Activated CD8-positive, alpha-beta memory T cell treated with anti-CD3 and anti-CD28 coated beads, Interleukin-2, amount 10 ng/mL, durations not matched to agents 7 days and 5 days (primary cell): ENCODE results near the gene CYP19A1. TPM values are rescaled to one million over a fixed set of nuclear protein-coding genes. Genes with fewer than 3 reads are reported as not detected.
A peak's percentile ranks its signal among the peaks of the same experiment; 100 is the strongest.

Experiments
- ATAC-seq: fragments of 150-1000 bp; cut with Tn5 transposase; one replicate; pipeline ENCODE4 v1.10.0; 2021; ENCODE audit warnings: moderate library complexity
- CTCF ChIA-PET: fragments of 350-600 bp; sonication (Branson Sonifier 250); formaldehyde crosslinking; loops from one replicate; lab custom pipeline; 2021; ENCODE audit warnings: antibody characterized with exemption; lab: Charles Lee
- DNase-seq: peaks from one replicate; pipeline ENCODE4 v3.0.0-alpha.2; 2020
- H3K27ac Mint-ChIP-seq: one replicate; pipeline ENCODE4 v1.8.0; 2021; ENCODE audit warnings: mild to moderate bottlenecking, mixed read lengths
- H3K27me3 Mint-ChIP-seq: one replicate; pipeline ENCODE4 v1.8.0; 2021; ENCODE audit warnings: mixed read lengths
- H3K36me3 Mint-ChIP-seq: one replicate; pipeline ENCODE4 v1.8.0; 2021; ENCODE audit warnings: mild to moderate bottlenecking, mixed read lengths
- H3K4me1 Mint-ChIP-seq: one replicate; pipeline ENCODE4 v1.8.0; 2021; ENCODE audit warnings: mixed read lengths
- H3K4me3 Mint-ChIP-seq: one replicate; pipeline ENCODE4 v1.8.0; 2021; ENCODE audit warnings: mild to moderate bottlenecking, moderate library complexity, mixed read lengths
- H3K9me3 Mint-ChIP-seq: one replicate; pipeline ENCODE4 v1.8.0; 2022; ENCODE audit warnings: low read depth, mixed read lengths
- total RNA-seq, 2 experiments: library from RNA; stranded (reverse); gene quantifications; one replicate each; pipeline ENCODE4 v1.2.3, GENCODE V29; 2021

The CYP19A1 gene
- total RNA-seq, 2 experiments from 2014 or later, result 1.0 TPM; not detected in 1

- no peaks in the 10 kb centered on the region for H3K36me3 Mint-ChIP-seq
- DNase-seq (no peak), ATAC-seq (no peak)
- no peak overlapping the region for H3K27ac Mint-ChIP-seq
- no peaks in the 10 kb centered on the region for H3K9me3 Mint-ChIP-seq
- CTCF ChIA-PET, result no interaction called here
- H3K27me3 Mint-ChIP-seq, result peaks cover 31% of the 10 kb centered on the region
- H3K4me1 Mint-ChIP-seq, result peaks cover 15% of the 10 kb centered on the region
- no peak overlapping the region for H3K4me3 Mint-ChIP-seq
These were observed 92.8 kb downstream of the CYP19A1 start for GRCh38 chr15:51245628-51246027.

- Mint-ChIP-seq H3K36me3 (no peaks in the 10 kb centered on the region), H3K9me3 (no peaks in the 10 kb centered on the region), H3K27ac (peak overlapping the region; percentile 27), H3K4me1 (peaks cover 23% of the 10 kb centered on the region), H3K4me3 (no peak overlapping the region), H3K27me3 (peaks cover 33% of the 10 kb centered on the region)
- DNase-seq (no peak), ATAC-seq (no peak)
- CTCF ChIA-PET, result interaction anchor here (0.6 to 1.3 kb wide), 2 partner anchors 14 to 81 kb away, joined by 3 read pairs; no protein-coding TSS in a partner anchor
These were observed 94.0 kb downstream of the CYP19A1 start for GRCh38 chr15:51244423-51244869.

- peak; percentile 75 for ATAC-seq
- CTCF ChIA-PET, result interaction anchor here (0.6 to 1.3 kb wide), 3 partner anchors 13 to 81 kb away, joined by 3 read pairs; no protein-coding TSS in a partner anchor
- H3K27ac Mint-ChIP-seq, result no peak overlapping the region
- H3K4me3 Mint-ChIP-seq, result no peak overlapping the region
- H3K4me1 Mint-ChIP-seq, result peaks cover 24% of the 10 kb centered on the region
- no peaks in the 10 kb centered on the region for H3K9me3 Mint-ChIP-seq
- peaks cover 34% of the 10 kb centered on the region for H3K27me3 Mint-ChIP-seq
- DNase-seq, result no peak
- H3K36me3 Mint-ChIP-seq, result no peaks in the 10 kb centered on the region
These were observed 94.6 kb downstream of the CYP19A1 start for GRCh38 chr15:51243774-51244173.

- no peaks in the 10 kb centered on the region for H3K36me3 Mint-ChIP-seq
- DNase-seq, result no peak
- peaks cover 48% of the 10 kb centered on the region for H3K27me3 Mint-ChIP-seq
- CTCF ChIA-PET, result no interaction called here
- no peak overlapping the region for H3K4me3 Mint-ChIP-seq
- peaks cover 24% of the 10 kb centered on the region for H3K4me1 Mint-ChIP-seq
- H3K9me3 Mint-ChIP-seq, result no peaks in the 10 kb centered on the region
- peak overlapping the region; percentile 33 for H3K27ac Mint-ChIP-seq
- ATAC-seq, result peak; percentile 27
These were observed 98.3 kb downstream of the CYP19A1 start for GRCh38 chr15:51240066-51240465.

- H3K27me3 Mint-ChIP-seq, result peaks cover 62% of the 10 kb centered on the region
- no peaks in the 10 kb centered on the region for H3K36me3 Mint-ChIP-seq
- peaks cover 11% of the 10 kb centered on the region for H3K4me1 Mint-ChIP-seq
- no peak overlapping the region for H3K27ac Mint-ChIP-seq
- CTCF ChIA-PET, result interaction anchor here (0.7 to 0.9 kb wide), 2 partner anchors 10 to 21 kb away, joined by 3 read pairs; no protein-coding TSS in a partner anchor
- DNase-seq (no peak), ATAC-seq (no peak)
- H3K9me3 Mint-ChIP-seq, result no peaks in the 10 kb centered on the region
- H3K4me3 Mint-ChIP-seq, result no peak overlapping the region
These were observed 100.6 kb downstream of the CYP19A1 start for GRCh38 chr15:51237816-51238215.

GRCh38 chr15:51234176-51234927 is 104.0 kb downstream of the CYP19A1 start:
- peaks cover under 1% of the 10 kb centered on the region for H3K4me1 Mint-ChIP-seq
- ATAC-seq, result no peak
- no peak for DNase-seq
- peaks cover 45% of the 10 kb centered on the region for H3K27me3 Mint-ChIP-seq
- H3K27ac Mint-ChIP-seq, result no peak overlapping the region
- H3K36me3 Mint-ChIP-seq, result no peaks in the 10 kb centered on the region
- no peaks in the 10 kb centered on the region for H3K9me3 Mint-ChIP-seq
- H3K4me3 Mint-ChIP-seq, result no peak overlapping the region
- CTCF ChIA-PET, result no interaction called here

- ATAC-seq (no peak), DNase-seq (no peak)
- Mint-ChIP-seq H3K9me3 (no peaks in the 10 kb centered on the region), H3K4me1 (peaks cover 11% of the 10 kb centered on the region), H3K36me3 (no peaks in the 10 kb centered on the region), H3K27me3 (peaks cover 34% of the 10 kb centered on the region), H3K27ac (no peak overlapping the region), H3K4me3 (no peak overlapping the region)
- CTCF ChIA-PET, result no interaction called here
These were observed 105.8 kb downstream of the CYP19A1 start for GRCh38 chr15:51232581-51232980.

- Mint-ChIP-seq H3K36me3 (no peaks in the 10 kb centered on the region), H3K27me3 (peaks cover 19% of the 10 kb centered on the region), H3K27ac (no peak overlapping the region), H3K9me3 (no peaks in the 10 kb centered on the region), H3K4me3 (no peak overlapping the region), H3K4me1 (peaks cover 12% of the 10 kb centered on the region)
- no peak for ATAC-seq
- no peak for DNase-seq
- CTCF ChIA-PET, result interaction anchor here (0.7 to 1.1 kb wide), 2 partner anchors 13 to 14 kb away, joined by 3 read pairs; no protein-coding TSS in a partner anchor
These were observed 108.5 kb downstream of the CYP19A1 start for GRCh38 chr15:51229907-51230330.

GRCh38 chr15:51227940-51228732 is 110.3 kb downstream of the CYP19A1 start:
- Mint-ChIP-seq H3K9me3 (no peaks in the 10 kb centered on the region), H3K27me3 (peaks cover 15% of the 10 kb centered on the region), H3K4me1 (peaks cover 24% of the 10 kb centered on the region), H3K36me3 (no peaks in the 10 kb centered on the region), H3K4me3 (no peak overlapping the region), H3K27ac (peak overlapping the region; percentile 70)
- DNase-seq (peak; percentile 76), ATAC-seq (peak; percentile 98)
- CTCF ChIA-PET, result interaction anchor here (1.2 to 2.8 kb wide), 4 partner anchors 9 to 65 kb away, joined by 3 to 9 read pairs (median 4); no protein-coding TSS in a partner anchor

- CTCF ChIA-PET, result interaction anchor here (2.8 kb wide), 1 partner anchor 34 kb away, joined by 9 read pairs; no protein-coding TSS in a partner anchor
- DNase-seq (no peak), ATAC-seq (no peak)
- peaks cover 22% of the 10 kb centered on the region for H3K27me3 Mint-ChIP-seq
- no peaks in the 10 kb centered on the region for H3K36me3 Mint-ChIP-seq
- H3K9me3 Mint-ChIP-seq, result no peaks in the 10 kb centered on the region
- H3K27ac Mint-ChIP-seq, result no peak overlapping the region
- H3K4me1 Mint-ChIP-seq, result peaks cover 24% of the 10 kb centered on the region
- H3K4me3 Mint-ChIP-seq, result no peak overlapping the region
These were observed 111.7 kb downstream of the CYP19A1 start for GRCh38 chr15:51226576-51227210.

GRCh38 chr15:51224428-51224827 is 114.0 kb downstream of the CYP19A1 start:
- CTCF ChIA-PET, result interaction anchor here (1.5 kb wide), 1 partner anchor 61 kb away, joined by 3 read pairs; no protein-coding TSS in a partner anchor
- Mint-ChIP-seq H3K4me1 (peaks cover 26% of the 10 kb centered on the region), H3K4me3 (no peak overlapping the region), H3K9me3 (no peaks in the 10 kb centered on the region), H3K27ac (no peak overlapping the region), H3K27me3 (peaks cover 35% of the 10 kb centered on the region), H3K36me3 (no peaks in the 10 kb centered on the region)
- DNase-seq (no peak), ATAC-seq (no peak)

GRCh38 chr15:51223771-51224229 is 114.6 kb downstream of the CYP19A1 start:
- H3K4me3 Mint-ChIP-seq, result no peak overlapping the region
- H3K27me3 Mint-ChIP-seq, result peaks cover 38% of the 10 kb centered on the region
- H3K27ac Mint-ChIP-seq, result no peak overlapping the region
- H3K9me3 Mint-ChIP-seq, result no peaks in the 10 kb centered on the region
- H3K36me3 Mint-ChIP-seq, result no peaks in the 10 kb centered on the region
- H3K4me1 Mint-ChIP-seq, result peaks cover 24% of the 10 kb centered on the region
- CTCF ChIA-PET, result interaction anchor here (1.5 kb wide), 1 partner anchor 61 kb away, joined by 3 read pairs; no protein-coding TSS in a partner anchor
- no peak for DNase-seq
- ATAC-seq, result peak; percentile 34
